Fibroblast of upper back skin (primary cell): ENCODE results near the gene PFKP.
A peak's percentile ranks its signal among the peaks of the same experiment; 100 is the strongest.

Source experiments
- DNase-seq: peaks from one replicate; pipeline ENCODE4 v3.0.0-alpha.2; 2013

The PFKP gene

GRCh38 chr10:3067118-3067858 lies at the start of gene PFKP:
Gene PFKP, plus strand, starts transcription at chr10:3067548. Its CDS starts 48 bp downstream, at chr10:3067596.
- DNase-seq: no peak

GRCh38 chr10:3018247-3018646 lies 49.1 kb upstream of the PFKP start:
- DNase-seq: no peak

DNA sequence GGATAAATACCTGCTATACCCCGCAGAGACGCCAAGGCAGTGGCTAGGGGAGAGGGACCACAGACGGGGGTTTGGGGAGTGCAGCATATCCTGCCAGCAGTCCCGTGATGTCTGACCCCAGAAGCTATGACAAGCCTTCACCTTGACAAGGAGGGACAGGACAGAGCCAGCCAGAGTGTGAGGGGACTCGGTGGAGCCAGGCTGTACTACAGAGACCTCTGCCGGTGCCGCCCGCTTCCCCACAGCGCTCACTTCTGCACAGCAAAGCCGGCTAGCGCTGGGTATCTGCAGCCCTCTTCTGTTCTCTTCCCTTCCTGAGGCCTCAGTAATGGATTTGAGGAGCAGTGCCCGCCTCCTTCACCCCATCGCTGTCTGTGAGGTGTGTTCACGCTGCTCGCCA lies 47.0 kb upstream of the PFKP start:
- no peak for DNase-seq

DNA sequence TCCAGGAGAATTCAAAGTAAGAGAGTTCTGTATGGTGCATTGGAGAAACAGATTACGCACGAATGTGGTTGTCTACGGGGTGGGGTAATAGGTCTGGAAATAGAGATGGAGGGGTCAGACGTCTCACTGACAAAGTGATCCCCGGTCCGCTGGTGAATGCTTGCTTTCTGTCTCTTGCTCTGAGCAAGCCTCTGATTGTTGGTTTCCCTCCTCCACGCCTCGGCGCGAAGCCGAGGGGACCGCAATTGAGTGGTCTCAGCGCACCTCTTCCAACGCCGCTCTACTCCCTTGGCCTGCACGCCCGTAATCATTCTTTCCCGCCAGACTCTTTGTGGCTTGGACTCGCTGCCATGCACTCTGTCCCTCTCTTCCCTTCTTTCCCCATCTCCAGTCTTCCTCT lies 46.5 kb upstream of the PFKP start:
- no peak for DNase-seq

DNA sequence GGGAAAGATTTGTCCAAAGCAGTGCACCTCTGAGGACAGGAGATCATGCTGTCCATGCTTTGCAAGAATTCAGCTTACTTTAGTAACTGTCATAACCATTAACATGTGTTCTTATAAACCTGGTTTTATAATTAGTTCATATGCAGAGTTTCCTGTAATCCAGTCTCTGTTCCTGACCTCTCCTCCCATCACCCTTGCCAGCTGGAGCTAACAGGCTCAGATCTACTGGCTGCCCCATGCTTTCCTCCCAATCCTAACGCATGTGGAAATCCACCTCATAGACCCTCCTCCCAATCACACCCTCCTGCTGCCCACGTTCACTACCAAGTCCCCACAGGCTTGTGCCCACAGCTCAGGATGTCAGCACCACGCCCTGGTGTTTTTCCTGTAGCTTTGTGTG lies 45.3 kb upstream of the PFKP start:
- DNase-seq: no peak

DNA sequence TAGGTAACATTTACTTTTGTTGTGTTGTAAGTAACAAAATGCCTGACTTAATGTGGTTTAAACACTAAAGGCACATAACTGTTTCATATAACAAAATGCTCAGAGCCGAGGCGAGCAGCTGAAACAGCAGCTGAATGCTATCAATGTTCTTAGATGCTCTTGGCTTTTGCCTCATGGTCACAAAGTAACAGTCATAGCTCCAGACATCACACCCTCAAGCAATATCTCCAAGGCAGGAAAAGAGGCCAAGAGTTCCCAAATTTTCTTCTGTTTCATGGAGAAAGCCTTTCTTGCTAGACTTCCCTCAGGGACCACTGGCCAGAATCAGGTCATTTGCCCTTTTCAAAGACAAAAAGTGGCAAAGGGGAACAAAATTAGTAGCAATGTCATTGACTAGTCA lies 43.5 kb upstream of the PFKP start:
- DNase-seq: no peak

DNA sequence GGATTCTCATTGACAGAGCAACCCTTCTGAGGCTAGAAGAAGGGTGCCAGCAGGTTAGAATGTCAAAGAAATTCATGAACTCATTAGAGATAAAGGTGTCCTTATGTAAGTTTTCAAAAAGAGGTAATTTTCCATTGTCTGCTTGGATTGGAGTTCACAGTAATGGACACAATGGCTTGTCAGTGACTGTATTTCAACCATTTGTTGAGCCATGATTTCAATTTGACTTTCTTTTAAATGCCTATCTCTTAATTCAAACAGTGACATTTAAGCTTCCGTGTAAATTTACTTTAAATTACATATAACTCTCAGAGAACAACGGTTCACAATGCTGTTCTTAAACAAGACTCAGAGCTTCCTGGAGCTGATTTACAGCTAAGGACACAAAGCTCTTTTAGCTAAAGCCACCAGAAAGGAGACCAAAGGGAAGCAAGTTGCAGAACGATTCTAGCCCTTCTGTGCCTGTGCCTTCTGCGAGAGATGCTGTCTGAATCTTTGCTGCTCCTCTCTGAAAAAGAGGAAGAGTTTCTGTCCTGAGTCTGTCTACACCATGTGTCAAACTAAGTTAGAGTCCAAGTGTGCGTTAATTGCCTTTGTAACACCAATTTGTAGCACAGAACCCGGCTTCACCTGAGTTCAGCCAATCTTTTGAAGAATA lies 42.2 kb upstream of the PFKP start:
- DNase-seq: no peak

- no peak for DNase-seq
Observed at GRCh38 chr10:3027866-3028265, 39.5 kb upstream of the PFKP start.

- no peak for DNase-seq
Observed at GRCh38 chr10:3028441-3028840, 38.9 kb upstream of the PFKP start.

- no peak for DNase-seq
Observed at GRCh38 chr10:3030765-3031164, 36.6 kb upstream of the PFKP start.

DNA sequence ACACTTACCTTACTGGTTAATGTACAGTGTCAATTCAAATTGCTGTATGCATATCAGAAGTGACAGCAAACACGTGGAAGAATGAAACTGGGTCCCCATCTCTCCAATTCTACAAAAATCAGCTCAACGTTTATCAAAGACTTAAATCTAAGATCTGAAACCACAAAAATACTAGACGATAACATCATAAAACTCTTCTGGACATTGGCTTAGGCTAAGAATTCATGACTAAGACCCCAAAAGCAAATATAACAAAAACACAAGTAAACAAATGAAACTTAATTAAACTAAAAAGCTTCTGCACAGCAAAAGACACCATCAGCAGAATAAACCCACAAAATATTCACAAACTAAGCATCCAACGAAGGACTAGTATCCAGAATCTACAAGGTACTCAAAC lies 35.9 kb upstream of the PFKP start:
- no peak for DNase-seq

DNA sequence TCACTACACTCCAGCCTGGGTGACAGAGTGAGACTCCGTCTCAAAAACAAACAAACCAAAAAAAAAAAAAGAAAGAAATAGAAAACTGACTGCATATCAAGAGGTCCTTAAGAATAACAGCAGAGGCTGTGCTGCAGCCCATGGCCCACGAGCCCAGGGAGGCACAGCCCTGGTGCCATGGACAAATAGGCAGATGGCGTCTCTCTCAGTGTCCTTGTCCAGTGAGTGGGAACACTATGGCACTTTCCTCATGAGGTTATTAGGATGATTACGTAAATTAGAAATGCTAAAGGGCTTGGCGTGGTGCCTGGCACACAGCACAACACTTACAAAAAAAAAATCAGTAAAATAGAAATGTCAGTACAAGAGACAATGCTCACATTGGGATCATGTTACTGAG lies 33.4 kb upstream of the PFKP start:
- no peak for DNase-seq

GRCh38 chr10:3034616-3035015 lies 32.7 kb upstream of the PFKP start:
- no peak for DNase-seq

DNA sequence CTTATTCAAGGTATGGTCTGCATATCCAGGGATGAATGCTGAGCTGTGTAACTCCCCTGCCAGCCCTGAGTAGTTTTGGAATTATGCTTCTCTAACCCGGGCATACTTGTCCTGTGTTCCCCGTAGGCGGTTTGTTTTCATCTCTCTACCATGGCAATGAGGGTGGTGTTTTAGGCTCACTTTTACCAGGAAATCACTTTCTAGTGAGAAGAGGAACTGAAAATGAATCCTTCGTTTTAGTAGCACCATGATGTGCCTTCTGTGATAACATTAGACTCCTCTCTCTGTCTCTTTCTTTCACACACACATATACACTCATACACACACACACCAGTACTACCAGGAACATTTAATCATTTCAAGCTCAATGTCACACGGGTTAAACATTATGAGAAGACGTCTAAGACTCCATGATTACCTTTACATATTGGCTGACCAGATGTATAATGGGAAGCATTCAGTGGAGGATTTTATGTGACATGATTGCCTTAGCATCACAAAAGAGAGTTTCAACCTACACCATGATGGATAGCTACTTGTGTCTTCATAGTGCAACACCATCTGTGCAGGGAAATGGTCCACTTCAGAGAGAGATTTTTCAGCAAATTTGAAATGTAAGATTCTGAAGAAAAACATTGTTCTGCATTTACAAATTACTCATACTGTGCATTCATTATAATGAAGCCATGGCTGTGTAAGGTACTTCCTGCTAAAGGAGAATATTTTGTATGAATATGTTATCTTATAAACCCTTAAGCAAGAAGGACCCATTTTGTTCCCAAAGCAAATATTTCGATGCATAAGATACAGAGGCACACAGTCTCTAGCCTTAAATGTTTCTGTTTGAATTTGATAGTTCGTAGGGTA lies 31.0 kb upstream of the PFKP start:
- DNase-seq: no peak

- no peak for DNase-seq
Observed at GRCh38 chr10:3037182-3037581, 30.2 kb upstream of the PFKP start.

GRCh38 chr10:3040069-3040468 lies 27.3 kb upstream of the PFKP start:
- no peak for DNase-seq

DNA sequence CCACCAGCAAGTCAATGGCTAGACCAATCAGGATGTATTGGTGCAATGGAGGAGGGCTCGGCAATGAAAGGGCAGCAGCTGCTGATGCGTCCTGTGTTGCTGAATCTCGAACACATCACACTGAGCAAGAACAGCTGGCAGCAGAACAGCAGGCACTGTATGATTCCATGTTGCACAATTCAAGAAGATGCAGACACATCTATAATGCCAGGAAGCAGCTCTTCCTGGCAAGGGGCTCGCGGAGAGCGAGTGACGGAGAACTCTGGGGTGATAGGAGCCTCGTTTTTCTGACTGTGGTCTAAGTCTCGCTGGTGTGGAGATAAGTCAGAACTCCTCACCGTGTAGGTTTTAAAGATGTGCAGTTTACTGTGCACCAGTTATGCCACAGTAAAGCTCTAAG lies 24.8 kb upstream of the PFKP start:
- no peak for DNase-seq

DNA sequence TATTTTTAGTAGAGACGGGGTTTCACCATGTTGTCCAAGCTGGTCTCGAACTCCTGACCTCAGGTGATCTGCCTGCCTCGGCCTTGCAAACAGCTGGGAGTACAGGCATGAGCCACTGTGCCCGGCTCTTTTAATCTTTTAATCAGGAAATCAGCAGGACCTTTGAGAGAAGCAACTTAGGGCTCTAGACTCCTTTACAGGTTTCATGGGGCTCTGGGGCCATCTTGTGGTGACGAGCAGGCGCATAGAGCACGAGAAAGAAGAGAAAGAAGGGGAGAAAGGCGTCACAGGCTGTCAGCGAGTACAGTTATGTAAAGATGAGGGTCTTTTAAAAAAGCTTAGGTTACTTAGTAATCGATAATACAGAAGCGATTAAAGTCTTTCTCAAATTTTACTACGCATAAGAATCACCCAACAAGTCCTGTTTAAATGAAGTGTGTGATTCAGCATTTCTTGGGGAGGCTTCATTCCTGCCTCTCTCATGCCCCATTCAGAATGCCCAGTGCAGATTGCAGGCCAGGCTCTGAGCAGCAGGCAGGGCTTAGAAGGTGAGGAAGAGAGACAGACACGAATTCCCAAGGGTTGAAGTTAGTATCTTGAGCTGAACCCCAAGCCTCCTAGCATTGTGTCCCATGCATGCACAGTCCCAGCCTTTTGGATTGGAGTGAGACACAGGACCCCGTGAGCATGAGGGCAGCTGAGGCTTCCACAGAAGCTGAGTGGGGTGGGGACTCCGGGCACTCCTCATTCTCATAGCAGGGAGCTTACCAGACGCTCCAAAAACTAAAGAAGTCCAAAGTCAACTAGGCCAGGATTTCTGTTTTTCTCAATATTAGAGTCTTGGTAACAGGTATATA lies 23.6 kb upstream of the PFKP start:
- peak; percentile 84 for DNase-seq

- peak; percentile 89 for DNase-seq
Observed at GRCh38 chr10:3045471-3046209, 21.7 kb upstream of the PFKP start.

DNA sequence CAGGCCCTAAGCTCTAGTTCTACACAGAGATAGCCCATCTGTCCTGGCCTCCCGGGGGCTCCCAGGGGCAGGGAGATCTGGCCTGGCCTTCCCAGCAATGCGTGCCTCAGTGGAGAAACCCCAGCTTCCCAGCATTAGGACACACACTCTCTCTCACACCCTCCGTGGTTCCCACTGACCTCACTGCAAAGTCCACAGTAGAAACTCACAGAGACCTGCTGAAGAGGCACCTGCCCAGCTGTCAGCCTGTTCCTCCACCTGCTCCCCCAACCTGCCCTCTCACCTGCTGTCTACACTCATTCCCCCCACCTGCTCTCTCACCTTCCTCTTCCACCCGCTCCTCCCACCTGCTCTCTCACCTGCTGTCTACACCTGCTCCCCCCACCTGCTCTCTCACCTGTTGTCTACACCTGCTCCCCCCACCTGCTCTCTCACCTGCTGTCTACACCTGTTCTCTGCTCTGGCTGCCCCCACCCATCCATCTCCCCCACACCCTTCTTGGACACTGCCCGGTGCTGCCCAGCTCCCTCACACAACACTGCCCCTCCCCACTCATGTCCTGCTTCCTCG lies 21.1 kb upstream of the PFKP start:
- no peak for DNase-seq

- DNase-seq: peak; percentile 59
Observed at GRCh38 chr10:3046981-3047547, 20.3 kb upstream of the PFKP start.
